WI38 (cell line): ENCODE results near the gene TECTA.
A peak's percentile ranks its signal among the peaks of the same experiment; 100 is the strongest.
"Not testable (repeated sequence)": the region's sequence is repeated elsewhere in the genome, so short reads cannot be mapped to it uniquely, and the experiment has no call there.

Source experiments
- H3K4me3 ChIP-seq: 2 replicates; pipeline ENCODE4 v1.5.1; 2011; ENCODE audit warnings: low read depth, mild to moderate bottlenecking, control low read depth, low read length
- TF ChIP-seq, protein P1 (sequence below): IDR thresholded peaks from 2 replicates; pipeline ENCODE4 v1.5.1; 2012; ENCODE audit warnings: low read depth, mild to moderate bottlenecking, control low read depth, low read length

Gene TECTA

DNA sequence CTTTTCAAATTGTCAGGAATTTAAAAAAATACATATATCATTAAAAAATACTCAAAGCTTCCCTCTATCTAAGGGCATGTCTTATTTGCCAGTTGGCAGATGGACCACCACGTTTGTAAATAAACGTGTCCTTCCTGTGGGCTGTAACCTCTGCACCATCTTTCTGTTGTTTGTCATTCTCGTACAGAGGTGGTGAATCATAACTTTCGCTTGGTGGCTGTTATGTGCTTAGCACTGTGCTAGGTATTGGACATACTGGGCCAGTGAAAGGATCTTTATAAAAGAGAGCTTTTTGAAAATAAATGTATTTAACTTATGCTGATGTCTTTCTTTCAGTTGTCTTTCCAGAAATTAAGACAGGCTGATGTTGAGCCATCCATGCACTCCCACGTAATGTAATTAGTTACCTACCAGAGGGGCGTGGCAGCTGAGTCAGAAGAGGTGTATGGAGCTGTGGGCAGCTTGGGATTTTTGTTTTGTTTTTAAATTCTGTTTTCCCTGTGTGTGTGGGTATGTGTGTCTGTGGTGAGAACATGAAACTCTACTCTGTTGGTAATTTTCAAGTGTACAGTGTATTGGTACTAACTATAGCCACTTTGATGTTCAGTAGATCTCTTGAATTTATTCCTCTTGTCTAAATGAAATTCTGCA lies 62.7 kb downstream of the TECTA start:
- no peak overlapping the region for H3K4me3 ChIP-seq
- TF ChIP-seq, protein P1, sequence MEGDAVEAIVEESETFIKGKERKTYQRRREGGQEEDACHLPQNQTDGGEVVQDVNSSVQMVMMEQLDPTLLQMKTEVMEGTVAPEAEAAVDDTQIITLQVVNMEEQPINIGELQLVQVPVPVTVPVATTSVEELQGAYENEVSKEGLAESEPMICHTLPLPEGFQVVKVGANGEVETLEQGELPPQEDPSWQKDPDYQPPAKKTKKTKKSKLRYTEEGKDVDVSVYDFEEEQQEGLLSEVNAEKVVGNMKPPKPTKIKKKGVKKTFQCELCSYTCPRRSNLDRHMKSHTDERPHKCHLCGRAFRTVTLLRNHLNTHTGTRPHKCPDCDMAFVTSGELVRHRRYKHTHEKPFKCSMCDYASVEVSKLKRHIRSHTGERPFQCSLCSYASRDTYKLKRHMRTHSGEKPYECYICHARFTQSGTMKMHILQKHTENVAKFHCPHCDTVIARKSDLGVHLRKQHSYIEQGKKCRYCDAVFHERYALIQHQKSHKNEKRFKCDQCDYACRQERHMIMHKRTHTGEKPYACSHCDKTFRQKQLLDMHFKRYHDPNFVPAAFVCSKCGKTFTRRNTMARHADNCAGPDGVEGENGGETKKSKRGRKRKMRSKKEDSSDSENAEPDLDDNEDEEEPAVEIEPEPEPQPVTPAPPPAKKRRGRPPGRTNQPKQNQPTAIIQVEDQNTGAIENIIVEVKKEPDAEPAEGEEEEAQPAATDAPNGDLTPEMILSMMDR = no peak

DNA sequence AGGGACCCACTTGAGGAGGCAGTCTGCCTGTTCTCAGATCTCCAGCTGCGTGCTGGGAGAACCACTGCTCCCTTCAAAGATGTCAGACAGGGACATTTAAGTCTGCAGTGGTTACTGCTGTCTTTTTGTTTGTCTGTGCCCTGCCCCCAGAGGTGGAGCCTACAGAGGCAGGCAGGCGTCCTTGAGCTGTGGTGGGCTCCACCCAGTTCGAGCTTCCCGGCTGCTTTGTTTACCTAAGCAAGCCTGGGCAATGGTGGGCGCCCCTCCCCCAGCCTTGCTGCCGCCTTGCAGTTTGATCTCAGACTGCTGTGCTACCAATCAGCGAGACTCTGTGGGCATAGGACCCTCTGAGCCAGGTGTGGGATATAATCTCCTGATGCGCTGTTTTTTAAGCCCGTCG lies 76.6 kb downstream of the TECTA start:
- H3K4me3 ChIP-seq = not testable (repeated sequence)

DNA sequence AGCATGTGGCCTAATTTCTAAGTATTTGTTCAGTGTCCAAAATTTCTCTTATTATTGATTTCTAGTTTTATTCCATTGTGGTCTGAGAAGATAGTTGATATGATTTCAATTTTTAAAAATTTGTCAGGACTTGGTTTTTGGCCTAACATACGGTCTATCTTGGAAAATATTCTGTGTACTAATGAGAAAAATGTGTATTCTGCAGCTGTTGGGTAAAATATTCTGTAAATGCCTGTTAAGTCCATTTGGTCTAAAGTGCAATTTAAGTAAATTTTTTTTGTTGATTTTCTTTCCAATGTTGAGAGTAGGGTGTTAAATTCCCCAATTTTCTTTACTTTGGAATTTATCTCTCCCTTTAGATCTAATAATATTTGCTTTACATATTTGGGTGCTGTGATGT lies 78.3 kb downstream of the TECTA start:
- TF ChIP-seq, protein P1 = no peak
- H3K4me3 ChIP-seq = no peak overlapping the region

DNA sequence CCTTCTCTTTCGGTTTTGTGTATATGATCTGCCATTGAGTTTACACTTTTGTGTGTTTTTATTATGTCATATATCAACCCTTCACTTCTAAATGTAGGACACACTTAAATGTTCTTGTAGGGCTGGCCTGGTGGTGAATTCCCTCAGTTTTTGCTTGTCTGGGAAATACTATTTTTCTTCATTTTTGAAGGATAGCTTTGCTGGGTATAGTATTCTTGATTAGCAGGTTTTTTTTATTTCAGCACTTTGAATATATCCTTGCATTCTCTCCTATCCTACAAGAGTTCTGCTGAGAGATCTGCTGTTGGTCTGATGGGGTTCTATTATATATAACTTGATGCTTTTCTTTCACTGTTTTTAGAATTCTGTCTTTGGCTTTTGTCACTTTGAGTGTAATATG lies 79.1 kb downstream of the TECTA start:
- TF ChIP-seq, protein P1 = no peak
- no peak overlapping the region for H3K4me3 ChIP-seq

DNA sequence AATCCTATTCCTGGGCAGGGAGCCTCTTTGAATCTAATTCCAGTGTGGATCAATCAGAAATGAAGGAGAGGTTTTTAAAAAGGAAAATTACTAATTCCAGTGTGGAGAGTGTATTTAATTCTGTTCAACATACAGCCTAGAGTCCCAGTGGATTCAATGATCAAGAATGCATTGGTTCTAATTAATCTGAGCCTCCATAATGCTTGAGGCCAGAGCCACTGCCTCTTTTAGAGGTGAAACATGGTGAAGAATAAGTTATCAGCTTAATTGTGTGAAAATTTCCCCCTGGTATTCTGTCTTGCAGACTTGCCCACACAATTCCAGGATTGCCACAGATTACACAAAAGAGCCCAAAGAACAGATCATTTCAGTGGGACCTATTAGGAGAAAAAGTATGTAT lies 87.7 kb downstream of the TECTA start:
- TF ChIP-seq, protein P1 = no peak
- H3K4me3 ChIP-seq = no peak overlapping the region

DNA sequence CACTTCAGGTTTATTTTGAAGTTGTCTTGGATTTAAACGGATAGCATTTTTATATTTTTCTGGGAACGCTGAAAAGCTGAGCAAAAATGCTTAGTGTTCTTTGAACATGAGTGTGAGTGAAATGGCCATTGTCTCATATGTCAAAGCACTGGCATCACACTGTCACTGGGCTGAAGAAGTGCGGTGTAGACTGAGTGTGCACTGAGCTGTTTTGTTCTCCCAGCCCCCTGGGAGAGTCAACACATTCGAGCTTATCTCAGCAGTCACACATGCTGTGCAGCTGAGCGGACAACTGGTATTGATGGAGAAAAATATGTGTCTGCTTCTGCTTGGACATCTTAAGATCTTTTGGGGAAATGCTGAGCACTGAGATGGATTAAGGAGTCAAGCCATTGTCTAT lies 90.8 kb downstream of the TECTA start:
- TF ChIP-seq, protein P1 = no peak
- no peak overlapping the region for H3K4me3 ChIP-seq

DNA sequence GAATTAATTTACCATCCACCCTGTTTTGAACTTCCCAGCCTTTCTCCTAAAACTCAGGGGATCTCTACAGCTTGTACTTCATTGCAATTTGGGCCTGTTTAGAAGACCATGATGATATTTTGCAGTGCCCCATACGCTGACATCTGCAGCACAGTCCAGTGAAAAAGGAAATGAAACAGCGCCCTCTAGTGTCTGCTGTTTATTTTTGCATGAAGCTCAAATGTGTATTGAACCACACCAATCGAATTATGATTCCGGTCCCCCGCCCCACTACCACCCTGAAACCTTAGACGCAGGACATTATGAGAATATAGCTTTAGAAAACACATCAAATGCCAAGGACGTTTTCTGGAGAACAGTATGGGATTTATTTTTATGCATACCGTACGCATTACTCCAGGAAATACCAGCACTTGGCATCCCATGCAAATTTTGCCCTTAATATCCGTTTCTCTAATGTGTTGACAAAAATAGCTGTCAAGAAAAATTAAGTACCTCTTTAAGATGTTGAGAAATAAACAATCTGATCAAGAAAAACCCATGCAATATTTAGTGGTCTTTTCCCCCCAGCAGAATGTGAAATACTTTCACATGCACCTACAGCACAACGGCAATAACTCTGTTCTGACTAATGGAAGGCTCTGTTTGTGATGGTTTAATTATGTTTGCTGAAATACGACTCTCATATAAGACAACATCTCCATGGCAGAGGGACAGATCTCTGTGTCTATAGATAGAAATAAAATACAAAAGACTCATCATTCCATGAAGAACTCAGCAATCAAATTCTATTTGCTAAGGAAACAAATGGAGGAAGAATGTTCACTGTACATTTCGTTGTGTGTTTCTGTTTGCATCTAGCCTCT lies 93.9 kb downstream of the TECTA start:
- TF ChIP-seq, protein P1 = peak; percentile 67
- H3K4me3 ChIP-seq = no peak overlapping the region
